GM23338 (cell line): ENCODE results near the gene CEP295NL.

ENCODE experiments used
- EZH2 ChIP-seq: fragments of 200-600 bp; sonication (generic); IDR thresholded peaks from one replicate; pipeline ENCODE4 v1.8.0; 2017; ENCODE audit warnings: antibody characterized with exemption, mild to moderate bottlenecking, low read depth; ENCODE audit not compliant: unreplicated experiment
- EZH2phosphoT487 ChIP-seq: fragments of 200-600 bp; sonication (generic); IDR thresholded peaks from one replicate; pipeline ENCODE4 v1.8.1; 2018; ENCODE audit warnings: antibody characterized with exemption; ENCODE audit not compliant: unreplicated experiment
- POLR2AphosphoS5 ChIP-seq: IDR thresholded peaks from 2 replicates; pipeline ENCODE4 v1.6.1; 2016; ENCODE audit warnings: antibody characterized with exemption, low read depth
- ZNF114 ChIP-seq: fragments of 250-450 bp; sonication (Bioruptor Pico); IDR thresholded peaks from 2 replicates; pipeline ENCODE4 v1.5.0; 2020; ENCODE audit warnings: mild to moderate bottlenecking, moderate library complexity
- ZNF331 ChIP-seq: fragments of 250-450 bp; sonication (Bioruptor Pico); IDR thresholded peaks from 2 replicates; pipeline ENCODE4 v1.5.0; 2020; ENCODE audit warnings: low read depth, mild to moderate bottlenecking, moderate library complexity
- TF ChIP-seq, protein P1 (sequence below), 2 experiments: fragments of 200-600 bp in 1 of 2; sonication (generic) in 1 of 2; conservative IDR thresholded peaks; 2 replicates each; pipeline versions ENCODE4 v1.5.1 to v1.6.1; 2016 to 2017; ENCODE audit warnings: antibody characterized with exemption in 2 of 2, low read depth in 2 of 2, mild to moderate bottlenecking in 2 of 2, moderate library complexity in 1 of 2
- TF ChIP-seq, protein P2 (sequence below): IDR thresholded peaks from one replicate; pipeline ENCODE4 v1.6.1; 2018; ENCODE audit warnings: antibody characterized with exemption; ENCODE audit not compliant: unreplicated experiment

DNA sequence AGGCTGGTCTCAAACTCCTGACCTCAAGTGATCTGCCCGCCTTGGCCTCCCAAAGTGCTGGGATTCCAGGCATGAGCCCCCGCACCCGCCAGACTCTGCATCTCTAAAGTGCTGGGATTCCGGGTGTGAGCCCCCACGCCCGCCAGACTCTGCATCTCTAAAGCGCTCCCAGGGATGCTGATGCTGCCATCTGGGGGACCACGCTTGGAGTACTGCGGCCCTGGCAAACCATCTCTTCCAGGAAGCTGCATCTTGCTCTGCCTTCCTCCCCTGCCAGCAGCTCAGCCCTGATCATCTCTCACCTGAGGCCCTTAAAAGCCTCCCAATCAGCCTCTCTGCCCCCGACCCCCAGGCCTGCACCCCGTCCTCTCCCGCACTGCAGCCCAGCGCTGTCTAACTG lies 4.1 kb downstream of the CEP295NL start:
- TF ChIP-seq, protein P1, sequence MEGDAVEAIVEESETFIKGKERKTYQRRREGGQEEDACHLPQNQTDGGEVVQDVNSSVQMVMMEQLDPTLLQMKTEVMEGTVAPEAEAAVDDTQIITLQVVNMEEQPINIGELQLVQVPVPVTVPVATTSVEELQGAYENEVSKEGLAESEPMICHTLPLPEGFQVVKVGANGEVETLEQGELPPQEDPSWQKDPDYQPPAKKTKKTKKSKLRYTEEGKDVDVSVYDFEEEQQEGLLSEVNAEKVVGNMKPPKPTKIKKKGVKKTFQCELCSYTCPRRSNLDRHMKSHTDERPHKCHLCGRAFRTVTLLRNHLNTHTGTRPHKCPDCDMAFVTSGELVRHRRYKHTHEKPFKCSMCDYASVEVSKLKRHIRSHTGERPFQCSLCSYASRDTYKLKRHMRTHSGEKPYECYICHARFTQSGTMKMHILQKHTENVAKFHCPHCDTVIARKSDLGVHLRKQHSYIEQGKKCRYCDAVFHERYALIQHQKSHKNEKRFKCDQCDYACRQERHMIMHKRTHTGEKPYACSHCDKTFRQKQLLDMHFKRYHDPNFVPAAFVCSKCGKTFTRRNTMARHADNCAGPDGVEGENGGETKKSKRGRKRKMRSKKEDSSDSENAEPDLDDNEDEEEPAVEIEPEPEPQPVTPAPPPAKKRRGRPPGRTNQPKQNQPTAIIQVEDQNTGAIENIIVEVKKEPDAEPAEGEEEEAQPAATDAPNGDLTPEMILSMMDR (conservative IDR thresholded peaks at IDR 0.05; ENCODE audit: low read depth in 2 of 2): peak in 1 of 2 experiments; percentile 13; a peak in 1 of 4 replicates
- no peak for TF ChIP-seq ZNF331 (CRISPR knock-in tag)
- no peak for TF ChIP-seq EZH2
- TF ChIP-seq POLR2AphosphoS5: no peak
- TF ChIP-seq, protein P2, sequence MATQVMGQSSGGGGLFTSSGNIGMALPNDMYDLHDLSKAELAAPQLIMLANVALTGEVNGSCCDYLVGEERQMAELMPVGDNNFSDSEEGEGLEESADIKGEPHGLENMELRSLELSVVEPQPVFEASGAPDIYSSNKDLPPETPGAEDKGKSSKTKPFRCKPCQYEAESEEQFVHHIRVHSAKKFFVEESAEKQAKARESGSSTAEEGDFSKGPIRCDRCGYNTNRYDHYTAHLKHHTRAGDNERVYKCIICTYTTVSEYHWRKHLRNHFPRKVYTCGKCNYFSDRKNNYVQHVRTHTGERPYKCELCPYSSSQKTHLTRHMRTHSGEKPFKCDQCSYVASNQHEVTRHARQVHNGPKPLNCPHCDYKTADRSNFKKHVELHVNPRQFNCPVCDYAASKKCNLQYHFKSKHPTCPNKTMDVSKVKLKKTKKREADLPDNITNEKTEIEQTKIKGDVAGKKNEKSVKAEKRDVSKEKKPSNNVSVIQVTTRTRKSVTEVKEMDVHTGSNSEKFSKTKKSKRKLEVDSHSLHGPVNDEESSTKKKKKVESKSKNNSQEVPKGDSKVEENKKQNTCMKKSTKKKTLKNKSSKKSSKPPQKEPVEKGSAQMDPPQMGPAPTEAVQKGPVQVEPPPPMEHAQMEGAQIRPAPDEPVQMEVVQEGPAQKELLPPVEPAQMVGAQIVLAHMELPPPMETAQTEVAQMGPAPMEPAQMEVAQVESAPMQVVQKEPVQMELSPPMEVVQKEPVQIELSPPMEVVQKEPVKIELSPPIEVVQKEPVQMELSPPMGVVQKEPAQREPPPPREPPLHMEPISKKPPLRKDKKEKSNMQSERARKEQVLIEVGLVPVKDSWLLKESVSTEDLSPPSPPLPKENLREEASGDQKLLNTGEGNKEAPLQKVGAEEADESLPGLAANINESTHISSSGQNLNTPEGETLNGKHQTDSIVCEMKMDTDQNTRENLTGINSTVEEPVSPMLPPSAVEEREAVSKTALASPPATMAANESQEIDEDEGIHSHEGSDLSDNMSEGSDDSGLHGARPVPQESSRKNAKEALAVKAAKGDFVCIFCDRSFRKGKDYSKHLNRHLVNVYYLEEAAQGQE: no peak
- no peak for TF ChIP-seq EZH2phosphoT487
- no peak for TF ChIP-seq ZNF114 (CRISPR knock-in tag)
